ENCODE results near the gene MYOM3.

- TF ChIP-seq POLR2A (IDR thresholded peaks at IDR 0.05): no peak
- no peak for TF ChIP-seq CTCF (IDR thresholded peaks at IDR 0.05)
- no peak for TF ChIP-seq POLR2AphosphoS5 (IDR thresholded peaks at IDR 0.05)
These were observed 26.7 kb upstream of the MYOM3 start for GRCh38 chr1:24138476-24139221.

Data from prostate gland (tissue), 2 donors.